NCI-H82 treated with DMSO at 0.1 percent for 48 hours (cell line): ENCODE results near the gene UTP14C.
"Not testable (repeated sequence)": the region's sequence is repeated elsewhere in the genome, so short reads cannot be mapped to it uniquely, and the experiment has no call there.

ENCODE experiments used
- DNase-seq: peaks from one replicate; lab custom pipeline; 2025; ENCODE audit not compliant: unreplicated experiment; lab: John Stamatoyannopoulos, UW

Gene UTP14C

GRCh38 chr13:52003541-52003940 is 20.9 kb upstream of the UTP14C start:
- DNase-seq: no peak

GRCh38 chr13:52004511-52005170 is 19.9 kb upstream of the UTP14C start:
- no peak for DNase-seq

- no peak for DNase-seq
Observed at GRCh38 chr13:52005841-52006522, 18.5 kb upstream of the UTP14C start.

GRCh38 chr13:52006523-52007245 is 17.8 kb upstream of the UTP14C start:
- no peak for DNase-seq

- DNase-seq: no peak
Observed at GRCh38 chr13:52009946-52010345, 14.5 kb upstream of the UTP14C start.

GRCh38 chr13:52010890-52011631 is 13.4 kb upstream of the UTP14C start, which contains the start of gene ATP7B:
Gene ATP7B (minus strand): TSS chr13:52011450. CDS start chr13:52011337, 113 bp downstream.
- DNase-seq: no peak

GRCh38 chr13:52011632-52012511 is 12.6 kb upstream of the UTP14C start, which contains the start of gene ALG11:
Gene ALG11 (plus strand): TSS chr13:52012398. CDS start chr13:52012419, 21 bp downstream.
- peak; percentile 97 for DNase-seq

GRCh38 chr13:52012512-52012836 is 12.0 kb upstream of the UTP14C start:
- DNase-seq: no peak

GRCh38 chr13:52016296-52016695 is 8.2 kb upstream of the UTP14C start:
- DNase-seq: no peak

- no peak for DNase-seq
Observed at GRCh38 chr13:52020191-52020590, 4.3 kb upstream of the UTP14C start.

- no peak for DNase-seq
Observed at GRCh38 chr13:52022356-52022755, 2.1 kb upstream of the UTP14C start.

GRCh38 chr13:52025475-52026245 is 1.2 kb downstream of the UTP14C start:
- DNase-seq: no peak

GRCh38 chr13:52026246-52026626 is 1.7 kb downstream of the UTP14C start:
- no peak for DNase-seq

GRCh38 chr13:52027832-52028231 is 3.3 kb downstream of the UTP14C start:
- DNase-seq: no peak

GRCh38 chr13:52029569-52029968 is 5.1 kb downstream of the UTP14C start:
- no peak for DNase-seq

GRCh38 chr13:52030401-52030800 is 5.9 kb downstream of the UTP14C start:
- DNase-seq: not testable (repeated sequence)

- no peak for DNase-seq
Observed at GRCh38 chr13:52033039-52033438, 8.5 kb downstream of the UTP14C start.

GRCh38 chr13:52034616-52035226 is 10.2 kb downstream of the UTP14C start:
- no peak for DNase-seq

GRCh38 chr13:52036037-52036436 is 11.5 kb downstream of the UTP14C start:
- DNase-seq: no peak
